Activated B cell treated with CpG ODN at 0.5 μM for 24 hours (primary cell): Measurements from ENCODE around the gene BTNL9. TPM values are rescaled to one million over a fixed set of nuclear protein-coding genes. Genes with fewer than 3 reads are reported as not detected.
"Not testable (repeated sequence)": the region's sequence is repeated elsewhere in the genome, so short reads cannot be mapped to it uniquely, and the experiment has no call there.

Experiments
- ATAC-seq: fragments of 200-7000 bp; cut with Tn5 transposase; one replicate; pipeline ENCODE4 v1.10.0; 2021; ENCODE audit warnings: low read depth, mild to moderate bottlenecking, moderate library complexity
- CTCF ChIA-PET: fragments of 350-600 bp; sonication (Branson Sonifier 250); formaldehyde crosslinking; loops from one replicate; lab custom pipeline; 2021; ENCODE audit warnings: antibody characterized with exemption; lab: Charles Lee
- POLR2A ChIA-PET: fragments of 350-600 bp; sonication (Branson Sonifier 250); formaldehyde crosslinking; loops from one replicate; lab custom pipeline; 2021; ENCODE audit warnings: antibody characterized with exemption; lab: Charles Lee
- DNase-seq: peaks from one replicate; pipeline ENCODE4 v3.0.0; 2022
- H3K27ac Mint-ChIP-seq: one replicate; pipeline ENCODE4 v1.8.0; 2020; ENCODE audit warnings: mixed read lengths
- H3K27me3 Mint-ChIP-seq: one replicate; pipeline ENCODE4 v1.8.0; 2021; ENCODE audit warnings: mixed read lengths
- H3K36me3 Mint-ChIP-seq: one replicate; pipeline ENCODE4 v1.8.0; 2021; ENCODE audit warnings: low read depth, mixed read lengths
- H3K4me1 Mint-ChIP-seq: one replicate; pipeline ENCODE4 v1.8.0; 2021; ENCODE audit warnings: mixed read lengths
- H3K4me3 Mint-ChIP-seq: one replicate; pipeline ENCODE4 v1.8.0; 2020; ENCODE audit warnings: mild to moderate bottlenecking, mixed read lengths
- H3K9me3 Mint-ChIP-seq: one replicate; pipeline ENCODE4 v1.8.0; 2020; ENCODE audit warnings: mixed read lengths
- CTCF ChIP-seq: fragments of 200-600 bp; IDR thresholded peaks from one replicate; pipeline ENCODE4 v1.8.0; 2022; ENCODE audit warnings: antibody characterized with exemption, mild to moderate bottlenecking
- intact Hi-C: fragments of 100-400 bp; cut with micrococcal nuclease; formaldehyde crosslinking; loops from one replicate; pipeline ENCODE4 v1.15.1; 2024
- total RNA-seq: library from RNA; stranded (reverse); gene quantifications from 2 replicates; pipeline ENCODE4 v1.2.3, GENCODE V29; 2022

BTNL9 gene
- total RNA-seq, 1 donor from 2014 or later: 27.6 TPM

DNA sequence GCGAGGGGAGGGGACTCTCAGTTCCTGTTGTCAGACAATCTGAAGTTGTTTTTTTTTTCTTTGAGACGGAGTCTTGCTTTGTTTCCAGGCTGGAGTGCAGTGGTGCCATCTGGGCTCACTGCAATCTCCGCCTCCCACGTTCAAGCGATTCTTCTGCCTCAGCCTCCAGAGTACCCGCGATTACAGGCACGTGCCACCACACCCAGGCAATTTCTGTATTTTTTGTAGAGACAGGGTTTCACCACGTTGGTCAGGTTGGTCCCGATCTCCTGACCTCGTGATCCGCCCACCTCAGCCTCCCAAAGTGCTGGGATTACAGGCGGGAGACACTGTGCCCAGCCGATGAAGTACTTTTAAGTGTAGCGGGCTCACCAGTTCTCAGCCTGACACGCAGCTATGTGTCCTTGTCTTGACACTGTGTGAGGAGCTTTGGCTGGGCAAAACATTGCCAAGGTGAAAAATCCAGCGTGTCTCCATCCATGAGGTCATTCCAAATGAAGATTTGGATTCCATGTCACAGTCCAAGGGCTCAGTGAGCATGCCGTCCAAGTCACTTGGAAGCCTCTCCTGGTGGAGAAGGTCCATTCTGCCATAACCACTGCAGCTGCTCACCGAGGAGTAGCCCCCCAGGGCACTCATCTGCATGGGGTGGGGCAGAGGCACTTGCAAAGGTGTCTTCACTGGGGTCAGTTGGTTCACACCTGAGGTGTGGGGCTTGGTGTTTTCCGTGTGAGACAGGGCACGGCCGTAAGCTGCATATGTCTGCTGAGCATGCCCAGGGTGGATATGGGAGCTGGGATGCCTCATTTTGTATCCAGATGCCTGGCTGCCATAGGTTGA is 58.9 kb downstream of the BTNL9 start:
- no peaks in the 10 kb centered on the region for H3K9me3 Mint-ChIP-seq
- ATAC-seq (peak; percentile 25), DNase-seq (no peak)
- H3K27ac Mint-ChIP-seq: no peak overlapping the region
- CTCF ChIA-PET: interaction anchor here (0.9 to 1.3 kb wide), 2 partner anchors 61 to 230 kb away, joined by 3 read pairs; no protein-coding TSS in a partner anchor
- no peaks in the 10 kb centered on the region for H3K36me3 Mint-ChIP-seq
- H3K4me3 Mint-ChIP-seq: no peak overlapping the region
- peaks cover 22% of the 10 kb centered on the region for H3K27me3 Mint-ChIP-seq
- intact Hi-C loops: loop anchor here (5.0 kb wide), 1 partner anchor 73 kb away; no protein-coding TSS in a partner anchor
- H3K4me1 Mint-ChIP-seq: peaks cover 12% of the 10 kb centered on the region
- POLR2A ChIA-PET: interaction anchor here (1.2 kb wide), 1 partner anchor 237 kb away, joined by 3 read pairs; no protein-coding TSS in a partner anchor
- no peak for TF ChIP-seq CTCF

DNA sequence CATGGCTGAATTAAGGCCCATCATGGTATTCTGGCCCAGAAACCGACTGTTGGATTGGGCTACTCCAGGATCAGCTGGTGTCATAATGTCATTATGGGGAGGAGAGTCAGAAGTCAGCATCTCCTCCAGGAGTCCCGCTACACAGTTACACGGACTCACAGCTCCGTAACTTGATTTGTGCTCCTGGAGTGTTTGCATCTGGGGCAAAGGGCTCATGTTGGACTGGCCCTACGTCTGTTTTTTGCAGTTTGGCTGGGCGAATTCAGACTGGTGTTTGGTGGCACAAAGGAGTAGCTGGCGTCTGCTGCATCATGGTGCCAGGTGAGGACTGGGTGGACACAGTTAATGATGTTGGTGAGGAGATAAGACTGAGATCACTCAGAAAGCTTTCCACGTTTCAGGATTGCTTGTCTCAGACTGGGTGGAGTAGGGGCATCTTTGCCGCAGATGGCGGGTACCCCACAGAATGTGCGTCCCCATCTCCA is 59.6 kb downstream of the BTNL9 start:
- H3K4me1 Mint-ChIP-seq: peaks cover 16% of the 10 kb centered on the region
- ChIA-PET POLR2A (interaction anchor here (1.2 to 1.3 kb wide), 2 partner anchors 237 to 269 kb away, joined by 3 to 5 read pairs; no protein-coding TSS in a partner anchor), CTCF (interaction anchor here (0.9 to 1.3 kb wide), 2 partner anchors 61 to 231 kb away, joined by 3 read pairs; no protein-coding TSS in a partner anchor)
- intact Hi-C loops: loop anchor here (5.0 kb wide), 1 partner anchor 73 kb away; no protein-coding TSS in a partner anchor
- no peak overlapping the region for H3K4me3 Mint-ChIP-seq
- no peaks in the 10 kb centered on the region for H3K9me3 Mint-ChIP-seq
- DNase-seq (no peak), ATAC-seq (no peak)
- H3K27ac Mint-ChIP-seq: peak overlapping the region; percentile 19
- peaks cover 27% of the 10 kb centered on the region for H3K27me3 Mint-ChIP-seq
- TF ChIP-seq CTCF: no peak
- H3K36me3 Mint-ChIP-seq: no peaks in the 10 kb centered on the region

DNA sequence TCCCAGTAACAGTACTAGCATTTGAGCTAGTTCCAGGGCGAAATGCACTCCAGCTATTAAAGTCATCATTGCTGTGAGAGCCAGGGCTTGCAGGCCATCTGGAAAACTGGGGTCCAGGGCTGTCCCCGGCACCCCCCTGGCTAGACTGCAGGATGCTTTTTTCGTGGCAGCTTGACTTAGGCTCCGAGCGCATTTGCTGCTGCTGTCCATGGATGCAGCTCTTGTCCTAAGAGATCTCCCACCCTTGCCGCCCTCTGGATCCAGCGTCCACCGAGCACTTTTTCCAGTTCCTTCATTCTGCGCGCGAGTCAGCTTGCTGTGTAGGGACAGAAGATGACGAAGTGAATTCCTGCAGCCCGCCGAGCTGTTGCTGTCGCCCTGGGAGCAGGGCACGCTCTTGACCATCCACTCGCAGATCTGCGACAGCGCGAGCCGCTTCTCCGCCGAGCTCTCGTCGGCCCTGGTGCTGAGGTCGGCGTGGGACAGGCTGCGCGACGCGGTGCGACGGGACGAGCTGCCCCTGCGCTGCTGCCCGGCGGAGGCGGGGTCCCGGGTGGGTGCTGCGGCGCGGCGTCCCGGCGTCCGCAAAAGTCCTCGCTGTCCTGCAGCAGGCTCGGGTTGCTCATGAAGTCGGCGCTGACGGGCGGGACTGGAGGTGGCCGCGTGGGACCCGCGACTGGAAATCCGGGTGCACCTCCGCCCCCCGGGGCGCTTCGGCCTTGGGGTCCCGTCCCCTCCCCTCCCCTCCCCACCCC is 60.2 kb downstream of the BTNL9 start:
- Mint-ChIP-seq H3K36me3 (no peaks in the 10 kb centered on the region), H3K4me3 (peak overlapping the region; percentile 41), H3K4me1 (peaks cover 19% of the 10 kb centered on the region), H3K27me3 (peaks cover 22% of the 10 kb centered on the region), H3K9me3 (no peaks in the 10 kb centered on the region), H3K27ac (no peak overlapping the region)
- DNase-seq (no peak), ATAC-seq (no peak)
- CTCF ChIA-PET: interaction anchor here (0.9 to 1.3 kb wide), 2 partner anchors 60 to 231 kb away, joined by 3 read pairs; no protein-coding TSS in a partner anchor
- intact Hi-C loops: no loop called here
- POLR2A ChIA-PET: interaction anchor here (1.2 to 1.3 kb wide), 2 partner anchors 238 to 270 kb away, joined by 3 to 5 read pairs; no protein-coding TSS in a partner anchor
- no peak for TF ChIP-seq CTCF

DNA sequence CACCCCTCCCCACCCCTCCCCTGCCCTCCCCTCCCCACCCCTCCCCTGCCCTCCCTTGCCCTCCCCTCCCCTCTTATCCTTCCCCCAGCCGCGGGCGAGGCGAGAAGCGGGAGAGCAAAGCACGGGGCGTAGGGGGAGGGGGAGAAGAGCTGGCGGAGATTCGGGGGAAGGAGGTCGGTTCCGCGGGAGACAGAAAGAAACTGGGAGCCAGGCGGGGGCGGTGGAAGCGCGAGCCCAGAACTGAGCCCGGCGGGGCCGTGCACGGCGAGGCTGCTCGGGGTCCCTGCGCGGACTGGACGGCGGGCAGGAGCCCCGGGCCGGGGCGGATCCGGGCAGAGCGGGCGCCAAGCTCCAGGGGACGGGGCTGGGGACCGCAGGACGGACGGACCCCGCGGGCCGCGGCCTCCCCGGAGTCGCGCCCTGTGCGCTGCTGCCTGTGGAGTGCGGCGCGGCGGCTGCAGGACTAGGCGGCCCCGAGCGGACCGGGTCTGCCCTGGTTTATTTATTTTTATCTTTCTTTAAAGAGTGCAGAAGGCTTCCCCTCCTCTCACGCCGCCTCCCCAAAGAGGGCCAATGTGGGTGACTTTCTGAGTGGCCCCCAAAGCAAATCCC is 61.1 kb downstream of the BTNL9 start:
- ATAC-seq, H3K27ac Mint-ChIP-seq, H3K36me3 Mint-ChIP-seq, H3K9me3 Mint-ChIP-seq, intact Hi-C loops, H3K4me3 Mint-ChIP-seq, CTCF ChIA-PET, DNase-seq: not testable (repeated sequence)
- Mint-ChIP-seq H3K27me3 (peaks cover 27% of the 10 kb centered on the region), H3K4me1 (peaks cover 26% of the 10 kb centered on the region)
- POLR2A ChIA-PET: interaction anchor here (1.3 kb wide), 1 partner anchor 270 kb away, joined by 5 read pairs; no protein-coding TSS in a partner anchor

- intact Hi-C loops, POLR2A ChIA-PET, H3K9me3 Mint-ChIP-seq, ATAC-seq, CTCF ChIA-PET, H3K27ac Mint-ChIP-seq, H3K36me3 Mint-ChIP-seq, H3K4me3 Mint-ChIP-seq, DNase-seq: not testable (repeated sequence)
- Mint-ChIP-seq H3K27me3 (peaks cover 32% of the 10 kb centered on the region), H3K4me1 (peaks cover 26% of the 10 kb centered on the region)
Measured at GRCh38 chr5:181101930-181102674, 62.0 kb downstream of the BTNL9 start.

DNA sequence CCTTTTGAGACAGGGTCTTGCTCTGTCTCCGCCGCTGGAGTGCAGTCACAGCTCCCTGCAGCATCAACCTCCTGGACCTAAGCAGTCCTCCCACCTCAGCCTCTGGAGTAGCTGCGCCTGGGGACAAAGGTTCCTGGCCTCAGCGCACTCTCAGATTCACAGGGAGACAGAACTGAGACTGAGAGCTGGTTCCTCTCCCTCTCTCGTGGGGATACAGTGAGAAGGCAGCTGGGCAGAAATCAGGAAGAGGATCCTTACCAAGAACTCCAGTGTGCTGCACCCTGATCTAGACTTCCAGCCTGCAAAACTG is 64.1 kb downstream of the BTNL9 start:
- ATAC-seq, DNase-seq, POLR2A ChIA-PET, intact Hi-C loops, H3K9me3 Mint-ChIP-seq, H3K36me3 Mint-ChIP-seq, CTCF ChIA-PET: not testable (repeated sequence)
- Mint-ChIP-seq H3K4me3 (peak overlapping the region; percentile 72), H3K4me1 (peaks cover 22% of the 10 kb centered on the region), H3K27ac (peak overlapping the region; percentile 19), H3K27me3 (peaks cover 45% of the 10 kb centered on the region)

DNA sequence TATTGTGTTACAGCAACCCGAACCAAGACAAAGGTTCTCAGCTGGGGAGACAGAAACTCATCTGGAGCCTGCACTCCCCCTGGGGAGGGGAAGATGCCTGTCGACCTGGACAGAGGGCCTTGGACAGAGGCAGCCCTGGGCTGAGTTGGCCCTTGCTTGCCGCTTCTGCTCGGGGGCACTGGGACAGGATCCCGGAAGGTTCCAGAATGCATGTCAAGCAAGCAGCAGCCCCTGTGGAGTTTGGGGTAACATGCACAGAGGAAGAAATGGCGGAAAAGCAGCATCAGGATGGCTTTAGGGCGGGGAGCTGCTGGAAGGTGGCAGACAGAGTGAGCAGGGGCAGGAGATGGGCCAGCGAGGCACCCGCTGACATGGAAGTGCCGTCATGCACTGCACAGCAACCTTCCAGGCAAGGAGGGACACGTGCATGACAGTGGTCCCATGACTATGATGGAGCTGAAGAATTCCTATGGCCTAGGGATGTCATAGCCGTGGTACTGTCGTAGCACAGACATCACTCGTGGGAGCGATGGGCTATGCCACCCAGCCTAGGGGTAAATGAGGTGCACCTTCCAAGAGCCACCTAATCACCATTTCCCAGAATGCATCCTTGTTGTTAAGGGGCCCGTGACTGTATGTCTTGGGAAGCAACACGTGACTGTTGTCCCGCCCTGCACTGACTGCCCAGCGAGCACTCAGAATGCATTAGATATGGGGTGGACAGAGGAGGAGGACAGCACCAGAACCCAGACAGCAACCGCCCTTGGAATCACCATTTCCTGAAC is 64.7 kb downstream of the BTNL9 start:
- intact Hi-C loops, DNase-seq, POLR2A ChIA-PET, CTCF ChIA-PET, ATAC-seq, H3K36me3 Mint-ChIP-seq, H3K27ac Mint-ChIP-seq, H3K9me3 Mint-ChIP-seq: not testable (repeated sequence)
- Mint-ChIP-seq H3K4me1 (peaks cover 18% of the 10 kb centered on the region), H3K27me3 (peaks cover 45% of the 10 kb centered on the region), H3K4me3 (peak overlapping the region; percentile 72)
